HG02852 (cell line): Measurements from ENCODE around the gene BCR.
"Not testable (repeated sequence)": the region's sequence is repeated elsewhere in the genome, so short reads cannot be mapped to it uniquely, and the experiment has no call there.

ENCODE experiments used
- ATAC-seq: cut with Tn5 transposase; IDR thresholded peaks from one replicate; pipeline ENCODE4 v1.9.1; 2021; ENCODE audit warnings: mild to moderate bottlenecking, moderate library complexity; ENCODE audit not compliant: unreplicated experiment

BCR gene

GRCh38 chr22:23307511-23307910 lies 127.2 kb downstream of the BCR start:
- not testable (repeated sequence) for ATAC-seq

- not testable (repeated sequence) for ATAC-seq
These were observed 129.0 kb downstream of the BCR start for GRCh38 chr22:23309261-23309660.

- ATAC-seq: not testable (repeated sequence)
These were observed 130.3 kb downstream of the BCR start for GRCh38 chr22:23310443-23311097.

GRCh38 chr22:23311635-23312420 lies 131.5 kb downstream of the BCR start:
- ATAC-seq: not testable (repeated sequence)

GRCh38 chr22:23313791-23314567 lies 133.7 kb downstream of the BCR start:
- ATAC-seq: no peak

- no peak for ATAC-seq
These were observed 135.1 kb downstream of the BCR start for GRCh38 chr22:23315341-23315917.

- not testable (repeated sequence) for ATAC-seq
These were observed 136.3 kb downstream of the BCR start for GRCh38 chr22:23316596-23316995.

- not testable (repeated sequence) for ATAC-seq
These were observed 138.0 kb downstream of the BCR start for GRCh38 chr22:23318316-23318715.

- ATAC-seq: not testable (repeated sequence)
These were observed 142.3 kb downstream of the BCR start for GRCh38 chr22:23322497-23323080.

- ATAC-seq: not testable (repeated sequence)
These were observed 143.8 kb downstream of the BCR start for GRCh38 chr22:23323960-23324688.

GRCh38 chr22:23325183-23325582 lies 144.9 kb downstream of the BCR start:
- ATAC-seq: no peak

GRCh38 chr22:23333822-23334221 lies 153.5 kb downstream of the BCR start:
- ATAC-seq: not testable (repeated sequence)

GRCh38 chr22:23337672-23338071 lies 157.4 kb downstream of the BCR start:
- ATAC-seq: not testable (repeated sequence)

- not testable (repeated sequence) for ATAC-seq
These were observed 161.8 kb downstream of the BCR start for GRCh38 chr22:23341942-23342695.

- no peak for ATAC-seq
These were observed 171.0 kb downstream of the BCR start for GRCh38 chr22:23351321-23351720.

- ATAC-seq: no peak
These were observed 172.7 kb downstream of the BCR start for GRCh38 chr22:23353004-23353403.

GRCh38 chr22:23353696-23354095 lies 173.4 kb downstream of the BCR start:
- no peak for ATAC-seq

GRCh38 chr22:23356094-23356493 lies 175.8 kb downstream of the BCR start:
- no peak for ATAC-seq

- ATAC-seq: no peak
These were observed 176.7 kb downstream of the BCR start for GRCh38 chr22:23357053-23357452.
